Mucosa of rectum (tissue), 2 donors: ENCODE data around the gene THSD4.

Experiments used
- H3K27ac ChIP-seq, 2 donors: one replicate each; pipeline ENCODE4 v1.7.0; 2013; ENCODE audit warnings: inconsistent platforms in 2 of 2, low read depth in 2 of 2, low read length in 2 of 2
- H3K27me3 ChIP-seq, 2 donors: one replicate each; pipeline ENCODE4 v1.7.0; 2013; ENCODE audit warnings: low read length in 2 of 2; ENCODE audit not compliant: control insufficient read depth in 2 of 2, insufficient read depth in 2 of 2
- H3K36me3 ChIP-seq, 2 donors: one replicate each; pipeline ENCODE4 v1.7.0; 2013; ENCODE audit warnings: low read length in 2 of 2; ENCODE audit not compliant: control insufficient read depth in 2 of 2, insufficient read depth in 2 of 2
- H3K4me1 ChIP-seq, 2 donors: one replicate each; pipeline ENCODE4 v1.7.0; 2013; ENCODE audit warnings: low read length in 2 of 2, mild to moderate bottlenecking in 1 of 2; ENCODE audit not compliant: control insufficient read depth in 2 of 2, insufficient read depth in 2 of 2
- H3K4me3 ChIP-seq, 2 donors: one replicate each; pipeline ENCODE4 v1.7.0; 2013; ENCODE audit warnings: low read length in 2 of 2
- H3K9ac ChIP-seq, 2 donors: one replicate each; pipeline ENCODE4 v1.7.0; 2013; ENCODE audit warnings: low read length in 2 of 2, low read depth in 1 of 2, mild to moderate bottlenecking in 1 of 2
- H3K9me3 ChIP-seq, 2 donors: one replicate each; pipeline ENCODE4 v1.7.0; 2013; ENCODE audit warnings: low read length in 2 of 2; ENCODE audit not compliant: control insufficient read depth in 2 of 2
- donor health status: healthy.
- donor health status: Normal muscosa, but diverticular disease.

Gene THSD4

DNA sequence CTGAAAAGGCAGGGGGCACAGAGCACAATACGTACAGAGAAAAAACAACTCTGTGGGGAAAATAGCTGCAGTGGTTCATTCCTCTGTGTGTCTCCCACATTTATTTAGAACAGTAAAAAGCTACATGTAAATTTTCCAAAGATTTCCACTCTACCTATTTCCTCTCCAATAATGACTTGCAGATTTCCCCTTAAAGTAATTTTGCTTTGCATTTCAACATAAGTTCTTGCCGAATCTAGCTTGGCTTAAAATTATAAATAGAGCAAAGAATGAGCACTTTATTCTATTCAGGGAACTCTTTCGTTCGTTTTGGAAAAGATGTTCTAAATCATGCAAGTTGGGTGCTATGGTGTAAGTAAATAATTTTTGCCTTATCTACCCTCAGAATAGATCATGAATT lies 636.9 kb downstream of the THSD4 start:
- Histone ChIP-seq H3K9ac (peak overlapping the region in 1 of 2 donors; percentile 24), H3K4me1 (peaks cover 22 to 47% of the 10 kb centered on the region in 2 donors), H3K27me3 (no peaks in the 10 kb centered on the region), H3K4me3 (no peak overlapping the region), H3K9me3 (no peaks in the 10 kb centered on the region), H3K27ac (peak overlapping the region; percentile 25 to 42), H3K36me3 (no peaks in the 10 kb centered on the region)

DNA sequence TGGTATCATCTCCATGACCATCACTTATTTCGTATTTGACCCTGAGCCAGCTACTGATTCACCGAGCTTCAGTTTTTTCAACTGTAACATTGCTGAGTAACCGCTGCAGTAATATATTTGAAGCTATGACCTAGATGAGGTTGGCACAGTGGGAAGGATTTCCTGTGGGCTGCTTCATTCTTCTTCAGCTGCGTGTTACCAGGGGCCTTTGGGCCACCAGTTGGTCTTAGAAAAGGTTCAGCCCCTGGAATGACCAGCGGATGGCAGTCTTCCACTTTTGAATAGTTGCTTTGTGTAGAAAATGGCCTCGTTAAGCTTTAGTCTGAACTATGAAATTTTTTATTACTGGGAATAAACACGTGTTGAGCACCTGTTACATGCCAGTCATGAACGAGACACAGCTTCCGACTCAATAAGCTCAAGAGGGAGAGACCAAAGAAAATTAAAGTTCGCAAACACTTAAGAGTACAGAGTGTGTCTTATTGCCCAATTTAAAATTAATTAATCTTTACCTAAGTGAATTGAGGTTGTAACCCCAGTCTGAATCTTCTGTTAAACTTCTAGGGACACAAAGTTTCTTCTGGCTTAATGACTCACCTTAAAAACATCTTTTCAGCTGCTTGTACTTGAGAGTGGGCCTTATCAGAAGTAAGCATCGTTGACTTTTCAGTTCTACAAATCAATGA lies 637.5 kb downstream of the THSD4 start:
- Histone ChIP-seq H3K27me3 (no peaks in the 10 kb centered on the region), H3K4me3 (no peak overlapping the region), H3K27ac (peak overlapping the region; percentile 73 to 77), H3K4me1 (peaks cover 20 to 45% of the 10 kb centered on the region in 2 donors), H3K36me3 (no peaks in the 10 kb centered on the region), H3K9ac (peak overlapping the region in 1 of 2 donors; percentile 24), H3K9me3 (no peaks in the 10 kb centered on the region)

DNA sequence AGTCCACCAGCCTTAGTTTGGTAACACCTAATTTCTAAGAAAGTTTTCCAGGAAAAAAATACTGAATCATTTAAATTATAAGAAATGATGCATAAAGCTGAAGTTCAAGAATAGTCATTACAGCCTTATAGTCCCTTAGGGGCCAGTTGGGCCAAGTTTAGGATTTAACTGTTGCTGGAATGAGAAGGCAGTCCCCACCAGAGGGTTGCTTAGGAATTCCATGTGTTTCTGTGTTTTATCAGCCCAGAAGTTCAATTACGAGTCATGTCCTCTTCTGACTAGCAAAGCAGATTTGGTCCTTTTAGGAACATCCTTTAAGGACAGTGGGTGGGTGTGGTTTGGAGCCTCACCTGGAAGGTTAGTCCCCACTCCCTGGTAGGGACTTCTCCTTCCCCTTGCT lies 638.1 kb downstream of the THSD4 start:
- Histone ChIP-seq H3K9me3 (no peaks in the 10 kb centered on the region), H3K4me1 (peaks cover 19 to 45% of the 10 kb centered on the region in 2 donors), H3K9ac (no peak overlapping the region), H3K4me3 (no peak overlapping the region), H3K27me3 (no peaks in the 10 kb centered on the region), H3K27ac (peak overlapping the region; percentile 73 to 77), H3K36me3 (no peaks in the 10 kb centered on the region)

DNA sequence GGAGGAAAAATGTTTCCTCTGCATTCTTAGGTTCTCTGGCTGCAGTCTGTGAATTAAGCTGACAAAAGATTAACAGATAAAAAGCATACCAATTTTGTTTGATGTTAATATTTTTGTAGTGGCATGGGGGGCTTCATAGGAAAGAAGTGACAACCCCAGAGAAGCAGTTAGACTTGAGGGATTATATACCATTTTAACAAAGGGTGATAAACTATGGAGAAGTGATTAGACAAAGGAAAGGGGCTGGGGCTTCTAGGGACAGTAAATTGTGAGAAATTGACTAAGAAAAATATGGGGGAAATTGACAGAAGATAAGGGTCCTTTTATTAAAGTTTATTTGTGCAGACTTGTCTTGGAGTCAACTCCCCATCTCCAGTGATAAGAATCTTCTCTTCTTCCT lies 639.4 kb downstream of the THSD4 start:
- Histone ChIP-seq H3K4me1 (peaks cover 16 to 41% of the 10 kb centered on the region in 2 donors), H3K27me3 (no peaks in the 10 kb centered on the region), H3K9ac (peak overlapping the region in 1 of 2 donors; percentile 20), H3K36me3 (no peaks in the 10 kb centered on the region), H3K4me3 (peak overlapping the region in 1 of 2 donors; percentile 8), H3K27ac (peak overlapping the region in 1 of 2 donors; percentile 32), H3K9me3 (no peaks in the 10 kb centered on the region)

DNA sequence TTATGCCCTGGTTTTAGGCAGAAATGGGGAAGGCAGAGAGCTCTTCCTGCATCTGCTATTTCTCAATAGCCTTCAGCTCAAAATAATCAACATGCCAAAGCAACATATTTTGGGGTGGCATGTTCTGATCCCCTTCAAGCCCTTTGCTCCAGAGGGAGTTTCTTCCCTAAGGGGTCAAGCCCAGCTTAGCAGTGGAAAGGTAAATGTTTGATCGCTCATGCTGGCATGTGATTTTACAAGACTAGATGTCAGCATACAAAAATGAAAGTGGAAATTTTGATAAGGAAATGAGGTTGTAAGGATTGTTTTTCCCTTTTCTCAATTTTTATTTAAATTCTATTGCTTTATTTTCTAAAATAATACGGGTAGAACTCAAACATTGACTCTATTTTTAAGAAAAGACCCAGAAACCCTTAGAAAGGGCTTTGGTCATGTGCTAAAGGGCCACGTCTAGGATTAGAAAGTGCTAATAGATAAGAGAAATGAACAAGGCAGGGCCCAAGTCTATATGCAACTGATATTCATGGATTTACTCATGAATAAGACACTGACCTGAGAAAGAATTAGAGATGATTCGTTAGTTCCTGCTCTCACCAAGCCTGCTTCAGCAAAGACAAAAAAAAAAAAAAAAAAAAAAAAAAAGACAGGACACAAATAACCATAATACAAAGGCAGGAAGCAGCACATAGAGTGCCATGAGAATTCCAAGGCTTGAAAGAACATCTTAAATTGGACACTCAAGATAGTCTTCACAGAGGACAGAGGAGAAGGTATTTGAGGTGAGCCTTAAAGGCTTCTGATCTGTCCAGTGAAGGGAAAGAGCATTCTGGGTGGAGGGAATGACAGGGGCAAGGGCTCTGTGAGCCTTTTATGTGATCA lies 640.1 kb downstream of the THSD4 start:
- H3K9me3 ChIP-seq, result no peaks in the 10 kb centered on the region
- peak overlapping the region; percentile 13 to 66 for H3K27ac ChIP-seq
- H3K36me3 ChIP-seq, result no peaks in the 10 kb centered on the region
- H3K4me1 ChIP-seq, result peaks cover 16 to 41% of the 10 kb centered on the region in 2 donors
- peak overlapping the region in 1 of 2 donors; percentile 20 for H3K9ac ChIP-seq
- peak overlapping the region in 1 of 2 donors; percentile 8 for H3K4me3 ChIP-seq
- H3K27me3 ChIP-seq, result no peaks in the 10 kb centered on the region

DNA sequence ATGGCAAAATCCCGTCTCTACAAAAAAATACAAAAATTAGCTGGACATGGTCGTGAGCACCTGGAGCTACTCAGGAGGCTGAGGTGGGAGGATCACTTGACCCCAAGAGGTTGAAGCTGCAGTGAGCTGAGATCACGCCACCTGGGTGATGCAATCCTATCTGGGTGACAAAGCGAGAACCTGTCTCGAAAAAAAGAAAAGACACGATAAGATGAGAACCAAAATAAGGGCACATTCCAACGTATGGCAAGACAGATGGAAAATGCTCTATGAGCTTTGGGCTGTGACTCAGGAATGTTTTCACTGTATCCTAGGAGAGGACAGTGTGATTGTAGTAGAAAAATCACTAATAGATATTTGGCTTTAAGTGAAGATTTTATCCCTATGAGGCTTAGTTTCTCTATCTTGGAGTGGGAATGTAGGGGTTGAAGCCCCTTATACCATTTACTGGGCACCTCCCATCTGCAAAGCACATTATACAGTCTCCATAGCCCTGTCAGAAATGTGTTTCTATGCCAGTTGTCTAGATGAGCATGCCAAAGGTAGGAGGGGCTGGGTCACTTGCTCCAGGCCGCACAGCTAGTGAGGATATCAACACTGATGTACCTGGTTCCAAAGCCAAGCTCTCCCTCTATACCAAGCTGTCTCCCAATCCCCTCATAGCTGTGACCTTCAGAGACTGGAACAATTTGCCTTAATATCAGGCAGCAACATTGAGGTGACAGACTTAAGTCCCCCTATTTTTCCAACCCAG lies 641.5 kb downstream of the THSD4 start:
- Histone ChIP-seq H3K27ac (no peak overlapping the region), H3K9me3 (no peaks in the 10 kb centered on the region), H3K4me1 (peaks cover 17 to 41% of the 10 kb centered on the region in 2 donors), H3K4me3 (no peak overlapping the region), H3K9ac (no peak overlapping the region), H3K36me3 (no peaks in the 10 kb centered on the region), H3K27me3 (no peaks in the 10 kb centered on the region)

DNA sequence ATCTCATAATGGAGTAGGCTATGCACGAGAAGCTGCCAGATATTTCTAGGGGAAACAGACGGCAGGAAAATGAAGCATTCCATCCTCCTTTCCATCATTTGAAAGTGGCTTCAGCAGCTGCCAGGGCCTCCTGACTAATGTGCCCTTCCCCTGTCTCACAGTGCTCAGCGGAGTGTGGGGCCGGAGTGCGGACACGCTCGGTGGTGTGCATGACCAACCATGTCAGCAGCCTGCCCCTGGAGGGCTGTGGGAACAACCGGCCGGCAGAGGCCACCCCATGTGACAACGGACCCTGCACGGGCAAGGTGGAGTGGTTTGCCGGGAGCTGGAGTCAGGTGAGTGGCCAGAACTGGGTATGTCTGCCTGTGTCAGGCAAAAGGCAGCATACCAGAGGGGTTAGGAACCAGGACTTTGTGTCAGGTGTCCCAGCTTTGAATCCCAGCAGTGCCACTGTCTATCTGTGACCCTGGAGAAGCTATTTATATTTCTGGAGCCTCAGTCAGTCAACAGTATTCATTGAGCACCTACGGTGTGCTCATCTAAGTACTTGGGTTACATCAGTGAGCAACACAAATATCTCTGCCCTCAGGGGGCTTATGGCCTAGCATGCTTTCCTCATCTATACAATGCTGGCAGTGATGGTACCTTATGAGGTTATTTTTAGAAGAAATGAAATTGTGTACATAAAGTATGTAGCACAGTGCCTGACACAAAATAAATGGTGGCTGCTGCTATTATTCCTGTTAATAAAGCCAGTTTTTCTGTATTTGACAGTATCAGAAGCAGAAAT lies 642.7 kb downstream of the THSD4 start:
- Histone ChIP-seq H3K9ac (no peak overlapping the region), H3K27ac (peak overlapping the region in 1 of 2 donors; percentile 53), H3K9me3 (no peaks in the 10 kb centered on the region), H3K27me3 (no peaks in the 10 kb centered on the region), H3K36me3 (no peaks in the 10 kb centered on the region), H3K4me3 (no peak overlapping the region), H3K4me1 (peaks cover 16 to 40% of the 10 kb centered on the region in 2 donors)

DNA sequence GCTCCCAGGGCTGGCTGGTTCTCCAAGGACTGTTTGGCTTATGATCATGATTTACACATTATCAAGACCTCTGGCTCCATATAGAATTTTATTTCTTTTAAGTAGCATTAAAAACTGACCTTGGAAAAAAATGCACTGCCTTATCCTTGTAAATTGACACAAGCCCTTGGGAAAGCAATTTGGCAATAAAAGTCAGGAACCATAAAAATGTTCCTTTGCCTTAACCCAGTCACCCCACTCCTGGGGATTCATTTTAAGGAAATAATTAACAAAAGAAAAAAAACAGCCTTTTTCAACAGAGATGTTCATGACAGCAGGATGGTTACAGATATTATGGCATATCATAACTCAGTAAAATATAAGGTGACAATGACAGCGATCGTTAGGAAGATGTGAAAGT lies 643.4 kb downstream of the THSD4 start:
- peak overlapping the region; percentile 53 to 54 for H3K27ac ChIP-seq
- H3K9ac ChIP-seq, result no peak overlapping the region
- peaks cover 12 to 34% of the 10 kb centered on the region in 2 donors for H3K4me1 ChIP-seq
- no peaks in the 10 kb centered on the region for H3K9me3 ChIP-seq
- H3K4me3 ChIP-seq, result no peak overlapping the region
- H3K36me3 ChIP-seq, result no peaks in the 10 kb centered on the region
- H3K27me3 ChIP-seq, result no peaks in the 10 kb centered on the region

DNA sequence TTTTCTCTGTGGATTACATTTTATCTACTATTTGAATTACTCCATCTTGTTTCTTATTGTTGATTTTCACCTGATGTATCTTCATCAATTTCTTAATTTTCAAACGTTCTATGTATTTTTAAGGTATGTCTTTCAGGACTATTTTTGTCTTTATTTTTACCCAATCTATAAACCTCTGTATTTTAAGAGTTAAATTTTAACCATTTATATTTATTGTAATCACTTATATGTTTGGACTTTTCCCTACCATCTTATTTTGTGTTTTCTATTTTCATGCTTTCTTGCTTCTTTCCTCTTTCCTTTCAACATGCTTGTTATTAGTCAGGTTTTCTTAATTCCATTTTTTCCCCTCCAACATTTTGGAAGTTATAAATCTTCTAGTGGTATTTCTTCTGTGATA lies 645.6 kb downstream of the THSD4 start:
- H3K9me3 ChIP-seq, result no peaks in the 10 kb centered on the region
- H3K27ac ChIP-seq, result no peak overlapping the region
- peaks cover 9 to 23% of the 10 kb centered on the region in 2 donors for H3K4me1 ChIP-seq
- H3K9ac ChIP-seq, result no peak overlapping the region
- H3K4me3 ChIP-seq, result no peak overlapping the region
- H3K36me3 ChIP-seq, result no peaks in the 10 kb centered on the region
- H3K27me3 ChIP-seq, result no peaks in the 10 kb centered on the region
